ENCODE measurements around the gene CELSR3.

The CELSR3 gene

DNA sequence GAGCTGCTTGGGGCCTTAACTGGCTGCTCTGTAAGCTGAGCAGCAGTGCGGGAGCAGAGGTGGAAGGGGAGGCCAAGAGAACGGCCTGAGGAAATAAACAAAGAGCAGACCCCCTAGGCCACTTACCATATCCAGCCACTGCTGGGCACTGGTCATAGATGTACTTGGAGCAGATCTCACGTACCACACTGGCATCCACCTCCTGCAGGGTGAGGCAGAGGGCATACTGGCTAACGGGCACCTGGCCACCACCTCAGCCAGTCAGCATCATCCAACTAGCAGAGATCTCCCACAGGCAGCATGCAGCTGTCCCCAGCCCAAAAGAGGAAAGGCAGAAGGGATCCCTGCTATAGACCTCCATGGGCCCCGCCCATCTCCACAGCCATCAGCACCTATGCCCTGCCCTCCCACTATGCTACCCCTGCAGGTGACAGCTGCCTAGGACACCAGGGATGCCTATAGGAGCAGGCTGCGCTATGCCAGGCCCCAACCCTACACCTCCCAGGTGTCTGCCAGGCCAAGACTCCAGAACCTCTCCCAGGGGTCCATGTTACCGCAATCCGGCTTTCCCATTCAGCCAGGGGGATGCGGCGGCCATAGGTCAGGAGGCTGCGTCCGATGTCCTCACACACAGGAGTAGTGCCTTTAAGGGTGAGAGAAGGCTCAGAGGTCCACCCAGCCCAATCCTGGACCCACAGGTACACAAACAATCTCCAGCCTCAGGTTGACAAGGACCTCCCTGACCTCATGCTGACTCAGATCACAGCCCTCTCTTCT is 63.0 kb downstream of the CELSR3 start:
- DNase-seq (ENCODE audit: low spot score): no peak

DNA sequence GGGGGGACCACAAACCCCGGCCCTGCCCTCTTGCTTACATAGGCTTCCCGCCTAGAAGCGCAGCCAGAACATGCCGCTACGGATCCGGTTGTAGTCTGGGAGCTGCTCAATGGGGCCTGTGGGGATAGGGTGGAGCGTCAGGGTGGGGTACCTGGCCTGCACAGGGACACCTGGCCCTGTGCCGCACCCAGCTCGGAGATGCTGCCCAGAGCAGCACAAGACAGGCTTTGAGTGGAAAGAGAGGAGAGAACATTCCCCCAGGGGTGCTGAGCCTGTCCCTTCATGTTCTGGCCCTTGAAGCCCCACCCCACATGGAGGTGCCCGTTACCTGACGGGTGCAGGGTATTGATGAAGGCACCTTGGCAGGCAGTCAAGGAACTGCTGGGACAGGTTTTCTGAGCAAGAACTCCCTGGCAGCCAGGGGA is 63.6 kb downstream of the CELSR3 start:
- DNase-seq (ENCODE audit: low spot score): no peak

DNA sequence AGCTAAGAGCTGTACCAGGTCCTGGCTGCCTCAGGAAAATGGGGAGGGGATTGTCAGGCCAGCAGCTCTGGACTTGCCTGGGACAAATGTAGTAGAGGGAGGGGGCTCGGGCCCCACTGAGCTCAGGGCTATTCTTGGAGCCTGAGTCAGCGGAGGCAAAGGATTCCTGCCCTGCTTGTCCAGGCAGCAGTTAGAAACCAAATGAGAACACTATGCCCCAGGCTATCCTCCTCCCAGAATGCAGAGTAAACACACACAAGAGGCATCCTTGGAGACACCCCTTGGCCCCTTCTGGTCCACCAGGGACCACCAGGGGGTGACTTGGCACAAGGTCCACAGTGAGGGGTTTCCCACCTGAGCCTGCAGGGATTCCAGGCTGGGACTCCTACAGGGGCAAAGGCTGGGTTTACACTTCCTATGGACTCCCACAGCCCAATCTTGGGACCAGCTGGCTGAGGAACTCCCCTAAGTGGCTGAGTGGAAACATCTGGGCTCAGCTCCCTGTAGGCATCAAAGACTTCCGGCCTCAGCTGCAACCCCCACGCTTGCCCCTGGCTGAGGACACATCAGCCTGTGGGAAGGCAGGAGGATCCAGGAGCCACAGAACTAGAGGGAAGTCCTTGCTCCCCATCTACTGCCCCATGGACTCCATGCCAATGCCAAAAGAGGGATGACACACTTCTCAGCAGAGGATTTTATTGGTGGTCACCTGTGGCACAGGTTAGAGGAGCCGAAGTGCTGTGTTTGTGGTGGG is 64.2 kb downstream of the CELSR3 start:
- DNase-seq (ENCODE audit: low spot score): no peak

DNA sequence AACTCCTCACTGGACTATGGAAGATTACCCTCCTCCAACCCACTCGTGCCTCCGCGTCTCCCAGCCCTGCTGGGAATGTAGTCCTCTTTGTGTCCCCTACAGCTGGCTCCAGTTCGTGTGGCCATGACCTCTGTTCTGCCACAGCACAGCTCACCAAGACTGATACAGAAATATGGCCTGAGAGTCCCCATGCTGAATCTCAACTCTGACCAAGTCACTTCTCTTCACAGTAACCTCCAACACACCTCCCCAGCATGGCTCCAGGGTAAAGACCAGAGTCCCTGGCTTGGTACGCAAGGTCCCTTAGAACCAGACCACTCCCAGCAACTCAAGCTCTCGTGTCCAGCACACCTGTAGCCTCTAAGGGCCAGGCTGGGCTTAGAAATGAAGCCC is 65.3 kb downstream of the CELSR3 start:
- no peak for DNase-seq (ENCODE audit: low spot score)

DNA sequence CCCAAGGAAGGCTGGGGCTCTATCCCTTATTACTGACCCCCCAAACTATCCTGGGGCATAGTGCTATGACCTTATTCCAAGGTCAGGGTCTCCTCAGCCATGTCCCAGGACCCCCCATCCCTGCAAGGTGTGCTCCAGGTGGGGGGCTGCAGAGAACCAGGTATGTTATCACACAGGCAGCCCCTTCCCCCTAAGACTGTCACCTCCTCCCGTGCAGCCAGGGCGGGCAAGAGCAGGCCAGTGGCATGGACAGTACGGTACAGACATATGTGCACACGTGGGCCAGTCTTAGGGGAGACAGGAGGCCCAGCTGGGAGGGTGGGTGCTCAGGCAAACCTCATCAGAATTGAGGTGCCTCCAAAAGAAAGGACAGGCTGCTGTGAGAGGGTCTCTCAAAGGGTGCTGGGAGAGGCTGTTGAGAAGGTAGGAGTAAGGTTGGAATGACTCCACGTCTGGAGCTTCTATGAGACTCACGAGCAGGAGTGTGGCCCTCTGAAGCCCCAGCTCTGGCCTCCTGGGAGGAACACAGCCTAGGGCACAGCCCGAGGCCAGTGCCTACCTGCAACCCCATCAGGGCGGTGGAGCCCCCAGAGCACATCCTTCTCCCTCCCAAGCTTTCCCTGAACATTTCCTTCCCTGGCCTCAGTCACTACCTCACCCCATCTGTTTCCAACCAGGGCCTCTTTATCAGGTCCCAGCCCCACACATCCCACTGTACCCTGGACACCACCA is 65.8 kb downstream of the CELSR3 start:
- no peak for DNase-seq (ENCODE audit: low spot score)

DNA sequence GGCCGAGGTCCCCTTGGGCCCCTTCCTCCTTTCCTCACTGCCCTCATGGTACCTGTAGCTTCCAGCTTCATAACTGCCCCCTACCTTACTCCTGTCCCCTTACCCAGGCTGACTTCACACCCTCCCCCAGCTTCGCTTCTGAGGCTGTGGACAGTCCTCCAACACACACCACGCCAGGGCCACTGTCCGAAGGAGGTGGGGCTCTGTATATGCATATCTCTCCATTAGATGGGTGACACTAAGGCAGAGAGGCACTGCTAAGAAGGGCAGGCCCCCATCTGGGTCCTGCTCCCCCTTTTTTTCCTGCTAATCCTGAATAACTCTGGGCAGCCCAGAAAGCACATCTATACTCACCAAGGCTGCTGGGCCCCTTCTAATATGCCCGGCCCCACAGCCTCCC is 66.5 kb downstream of the CELSR3 start:
- DNase-seq (ENCODE audit: low spot score): no peak

- peak; percentile 84 for DNase-seq (ENCODE audit: low spot score)
Measured at GRCh38 chr3:48595526-48596121, 67.1 kb downstream of the CELSR3 start.

DNA sequence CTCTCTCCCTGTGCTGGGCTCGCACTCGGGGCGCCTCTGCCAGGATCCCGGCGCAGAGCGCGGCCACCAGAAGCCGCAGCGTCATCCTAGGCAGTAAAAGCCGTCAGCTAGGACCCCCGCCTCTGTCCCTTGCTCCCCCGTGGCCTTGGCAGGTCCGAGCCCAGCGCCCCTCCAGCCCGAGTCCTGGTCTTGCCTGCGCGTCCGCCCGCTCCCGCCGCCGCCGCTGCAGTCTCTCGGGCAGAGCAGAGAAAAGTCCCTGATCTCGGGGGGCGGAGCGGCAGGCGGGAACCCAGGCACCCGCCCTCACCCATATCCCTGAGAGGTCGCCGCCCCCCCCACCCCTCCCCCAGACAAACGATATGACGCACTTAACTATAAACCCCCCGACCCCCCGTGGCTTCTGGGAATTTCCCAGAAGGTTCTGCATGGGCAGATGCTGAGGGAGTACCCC is 67.6 kb downstream of the CELSR3 start, which contains the start of gene COL7A1:
TSS of gene COL7A1 (minus strand) at position 255 of the 451 bp plus-strand sequence. CDS start at position 85, 170 bp downstream.
- DNase-seq (ENCODE audit: low spot score): no peak

GRCh38 chr3:48594417-48595049 is 68.2 kb downstream of the CELSR3 start:
- no peak for DNase-seq (ENCODE audit: low spot score)

DNA sequence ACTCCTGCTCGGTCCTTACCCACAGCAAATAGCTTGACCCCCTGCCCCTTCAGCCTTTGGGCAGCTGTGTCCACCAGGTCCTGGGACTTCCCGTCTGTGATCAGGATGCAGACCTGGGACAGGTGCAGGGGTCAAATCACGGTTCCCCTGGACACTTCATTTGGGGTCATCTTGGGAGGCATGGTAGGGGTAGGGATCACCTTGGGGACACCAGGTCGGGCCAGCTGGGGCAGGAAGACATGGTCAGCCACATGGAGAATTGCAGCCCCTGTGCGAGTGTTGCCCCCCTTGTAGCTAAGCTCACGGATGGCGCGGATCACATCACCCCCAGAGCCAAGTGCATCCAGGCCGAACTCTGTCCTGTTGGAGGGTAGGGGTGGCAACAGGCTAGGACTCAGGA is 69.3 kb downstream of the CELSR3 start:
- no peak for DNase-seq (ENCODE audit: low spot score)

DNA sequence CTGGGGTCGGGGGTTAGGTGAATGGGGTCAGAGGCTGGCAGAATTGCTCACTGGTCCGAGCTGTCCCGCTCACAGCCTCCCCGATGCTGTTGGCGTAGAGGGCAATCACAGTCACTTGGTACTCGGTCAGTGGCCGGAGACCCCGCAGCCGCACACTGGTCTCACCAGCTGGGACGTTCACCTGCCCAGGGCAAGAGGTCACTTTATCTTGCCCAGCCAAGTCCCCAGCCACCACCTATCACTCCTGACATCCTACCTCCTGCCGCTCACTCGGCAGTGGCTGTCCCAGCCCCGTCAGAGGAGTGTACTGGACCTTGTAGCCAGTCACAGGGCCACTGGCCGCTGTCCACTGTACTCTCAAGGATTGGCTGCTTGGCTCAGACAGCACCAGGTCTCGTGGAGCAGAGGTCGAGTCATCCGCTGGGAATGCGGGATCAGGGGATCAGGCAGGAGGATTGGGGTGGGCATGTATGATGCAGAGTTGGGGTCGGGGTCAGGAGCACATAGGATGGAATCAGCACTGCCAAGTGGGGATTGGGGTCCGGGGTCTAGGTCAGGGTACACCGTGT is 70.1 kb downstream of the CELSR3 start:
- DNase-seq (ENCODE audit: low spot score): peak; percentile 14

DNA sequence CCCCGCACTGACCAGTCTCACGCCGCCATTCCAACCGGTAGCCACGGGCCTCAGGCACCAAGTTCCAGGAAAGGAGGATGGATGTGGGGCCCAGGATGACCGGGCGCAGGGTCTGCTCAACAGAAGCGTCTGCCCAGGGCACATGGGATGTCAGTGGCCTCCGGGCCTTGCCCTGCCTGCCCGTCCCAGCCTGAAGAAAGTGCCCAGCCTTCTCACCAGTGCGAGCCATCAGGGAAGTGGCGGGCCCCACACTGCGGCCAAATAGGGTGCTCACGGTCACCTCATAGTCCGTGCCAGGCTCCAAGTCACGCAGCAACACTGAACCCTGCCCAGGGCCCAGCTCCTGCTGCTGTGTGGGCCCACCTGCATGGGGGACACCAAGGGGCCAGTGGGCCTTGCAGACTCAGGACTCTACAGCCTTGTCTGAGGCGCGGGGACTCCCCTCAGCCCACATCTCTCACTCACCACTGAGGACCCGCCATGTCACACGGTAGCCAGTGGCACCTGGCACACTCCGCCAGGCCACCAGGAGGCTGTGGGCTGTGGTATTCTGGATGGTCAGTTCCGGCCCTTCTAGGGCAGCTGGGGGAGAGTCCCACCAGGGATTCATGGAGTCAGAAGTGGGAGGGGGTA is 70.7 kb downstream of the CELSR3 start:
- DNase-seq (ENCODE audit: low spot score): no peak

DNA sequence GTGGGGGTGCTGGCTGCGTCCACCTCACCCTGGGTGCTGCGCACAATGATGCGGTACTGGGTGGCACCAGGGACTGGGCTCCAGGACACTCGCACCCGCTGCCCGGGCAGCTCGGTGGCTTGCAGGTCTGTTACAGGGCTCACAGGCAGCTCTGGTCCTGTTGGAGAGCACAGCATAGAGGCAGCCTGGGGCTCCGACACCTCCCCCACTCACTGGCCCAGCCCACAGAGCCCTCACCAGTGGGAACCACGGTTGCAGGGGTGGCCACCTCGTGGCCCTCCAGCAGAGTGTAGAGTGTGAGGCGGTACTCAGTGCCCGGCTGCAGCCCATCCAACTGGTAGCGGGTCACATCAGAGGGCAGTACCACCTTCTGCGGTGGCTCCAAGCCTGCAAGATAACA is 71.2 kb downstream of the CELSR3 start:
- DNase-seq (ENCODE audit: low spot score): no peak

GRCh38 chr3:48588230-48588629 is 74.5 kb downstream of the CELSR3 start:
- no peak for DNase-seq (ENCODE audit: low spot score)

GRCh38 chr3:48587686-48588085 is 75.0 kb downstream of the CELSR3 start:
- no peak for DNase-seq (ENCODE audit: low spot score)
